Measurements from ENCODE around the gene ENPP7. TPM values are rescaled to one million over a fixed set of nuclear protein-coding genes. Genes with fewer than 3 reads are reported as not detected.

ENPP7 gene
- polyA plus RNA-seq, 1 donor (not counting 4 experiments of a cell fraction or from before 2014, with no cell fraction given): not detected

- FAIRE-seq: no peak
- dilution Hi-C loops (cut with MboI; ENCODE audit: extremely low pct_ligation_motif_present, low sequenced_read_pairs): no loop called here
- Histone ChIP-seq H3K27ac (ENCODE audit: control insufficient read depth, insufficient read depth, low read length) (no peak overlapping the region), H3K4me1 (ENCODE audit: control insufficient read depth, extremely low read depth, insufficient read depth, low read length) (no peaks in the 10 kb centered on the region), H3K27me3 (ENCODE audit: control insufficient read depth, extremely low read depth, insufficient read depth, low read length) (peaks cover 9% of the 10 kb centered on the region), H2AFZ (ENCODE audit: control insufficient read depth, low read length) (no peak overlapping the region), H3K4me3 (ENCODE audit: control insufficient read depth in 2 of 3, extremely low read depth in 1 of 3, insufficient read depth in 2 of 3, low read depth in 1 of 3, low read length in 3 of 3) (no peak overlapping the region), H3K36me3 (ENCODE audit: control insufficient read depth in 2 of 2, extremely low read depth in 1 of 2, insufficient read depth in 2 of 2, low read length in 2 of 2) (no peaks in the 10 kb centered on the region), H3K9ac (ENCODE audit: control insufficient read depth, extremely low read depth, insufficient read depth, low read length) (no peak overlapping the region), H3K9me3 (ENCODE audit: control insufficient read depth, low read depth, low read length) (no peaks in the 10 kb centered on the region), H3K79me2 (ENCODE audit: control insufficient read depth, insufficient read depth, low read length) (no peaks in the 10 kb centered on the region), H3K4me2 (ENCODE audit: control insufficient read depth, extremely low read depth, insufficient read depth, low read depth, low read length) (no peak overlapping the region), H3K9me1 (ENCODE audit: control insufficient read depth, extremely low read depth, insufficient read depth, low read length) (no peaks in the 10 kb centered on the region), H4K20me1 (ENCODE audit: control insufficient read depth, extremely low read depth, insufficient read depth, low read length) (no peaks in the 10 kb centered on the region)
- no peak for DNase-seq (ENCODE audit: low read depth, low spot score)
- TF ChIP-seq EZH2 (IDR thresholded peaks at IDR 0.05; ENCODE audit: low read length): no peak
- TF ChIP-seq, protein P1, sequence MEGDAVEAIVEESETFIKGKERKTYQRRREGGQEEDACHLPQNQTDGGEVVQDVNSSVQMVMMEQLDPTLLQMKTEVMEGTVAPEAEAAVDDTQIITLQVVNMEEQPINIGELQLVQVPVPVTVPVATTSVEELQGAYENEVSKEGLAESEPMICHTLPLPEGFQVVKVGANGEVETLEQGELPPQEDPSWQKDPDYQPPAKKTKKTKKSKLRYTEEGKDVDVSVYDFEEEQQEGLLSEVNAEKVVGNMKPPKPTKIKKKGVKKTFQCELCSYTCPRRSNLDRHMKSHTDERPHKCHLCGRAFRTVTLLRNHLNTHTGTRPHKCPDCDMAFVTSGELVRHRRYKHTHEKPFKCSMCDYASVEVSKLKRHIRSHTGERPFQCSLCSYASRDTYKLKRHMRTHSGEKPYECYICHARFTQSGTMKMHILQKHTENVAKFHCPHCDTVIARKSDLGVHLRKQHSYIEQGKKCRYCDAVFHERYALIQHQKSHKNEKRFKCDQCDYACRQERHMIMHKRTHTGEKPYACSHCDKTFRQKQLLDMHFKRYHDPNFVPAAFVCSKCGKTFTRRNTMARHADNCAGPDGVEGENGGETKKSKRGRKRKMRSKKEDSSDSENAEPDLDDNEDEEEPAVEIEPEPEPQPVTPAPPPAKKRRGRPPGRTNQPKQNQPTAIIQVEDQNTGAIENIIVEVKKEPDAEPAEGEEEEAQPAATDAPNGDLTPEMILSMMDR (optimal IDR thresholded peaks at IDR 0.05 in 1 of 3, IDR thresholded peaks at IDR 0.05 in 1 of 3, conservative IDR thresholded peaks at IDR 0.05 in 1 of 3; ENCODE audit: extremely low read depth in 1 of 3, insufficient read depth in 2 of 3, low read length in 3 of 3): no peak
Measured at GRCh38 chr17:79702550-79703236, 28.1 kb upstream of the ENPP7 start.

- H3K9me3 ChIP-seq (ENCODE audit: control insufficient read depth, low read depth, low read length): no peaks in the 10 kb centered on the region
- no peak overlapping the region for H3K9ac ChIP-seq (ENCODE audit: control insufficient read depth, extremely low read depth, insufficient read depth, low read length)
- H3K79me2 ChIP-seq (ENCODE audit: control insufficient read depth, insufficient read depth, low read length): no peaks in the 10 kb centered on the region
- DNase-seq (ENCODE audit: low read depth, low spot score) (no peak), FAIRE-seq (no peak)
- no peaks in the 10 kb centered on the region for H3K36me3 ChIP-seq (ENCODE audit: control insufficient read depth in 2 of 2, extremely low read depth in 1 of 2, insufficient read depth in 2 of 2, low read length in 2 of 2)
- H3K4me2 ChIP-seq (ENCODE audit: control insufficient read depth, extremely low read depth, insufficient read depth, low read depth, low read length): no peak overlapping the region
- no peak overlapping the region for H2AFZ ChIP-seq (ENCODE audit: control insufficient read depth, low read length)
- H3K27me3 ChIP-seq (ENCODE audit: control insufficient read depth, extremely low read depth, insufficient read depth, low read length): peaks cover 6% of the 10 kb centered on the region
- no peaks in the 10 kb centered on the region for H3K9me1 ChIP-seq (ENCODE audit: control insufficient read depth, extremely low read depth, insufficient read depth, low read length)
- H3K4me1 ChIP-seq (ENCODE audit: control insufficient read depth, extremely low read depth, insufficient read depth, low read length): no peaks in the 10 kb centered on the region
- no peak overlapping the region for H3K27ac ChIP-seq (ENCODE audit: control insufficient read depth, insufficient read depth, low read length)
- dilution Hi-C loops (cut with MboI; ENCODE audit: extremely low pct_ligation_motif_present, low sequenced_read_pairs): no loop called here
- no peak overlapping the region for H3K4me3 ChIP-seq (ENCODE audit: control insufficient read depth in 2 of 3, extremely low read depth in 1 of 3, insufficient read depth in 2 of 3, low read depth in 1 of 3, low read length in 3 of 3)
- no peak for TF ChIP-seq EZH2 (IDR thresholded peaks at IDR 0.05; ENCODE audit: low read length)
- TF ChIP-seq, protein P1 (optimal IDR thresholded peaks at IDR 0.05 in 1 of 3, IDR thresholded peaks at IDR 0.05 in 1 of 3, conservative IDR thresholded peaks at IDR 0.05 in 1 of 3; ENCODE audit: extremely low read depth in 1 of 3, insufficient read depth in 2 of 3, low read length in 3 of 3): no peak
- H4K20me1 ChIP-seq (ENCODE audit: control insufficient read depth, extremely low read depth, insufficient read depth, low read length): no peaks in the 10 kb centered on the region
Measured at GRCh38 chr17:79704691-79705090, 26.1 kb upstream of the ENPP7 start.
